Breast epithelium (tissue), 4 donors: ENCODE data around the gene CDC42SE2. TPM values are rescaled to one million over a fixed set of nuclear protein-coding genes. Genes with fewer than 3 reads are reported as not detected.

ENCODE experiments used
- DNase-seq, 2 donors: peaks; one replicate each; pipeline ENCODE4 v3.0.0-alpha.2; 2019; ENCODE audit warnings: low spot score in 2 of 2
- H3K27ac ChIP-seq, 2 donors: fragments of 200-600 bp; sonication (generic) in 1 of 2; one replicate each; pipeline ENCODE4 v1.5.1; 2016 to 2019; ENCODE audit warnings: mild to moderate bottlenecking in 1 of 2
- H3K27me3 ChIP-seq, 2 donors: fragments of 200-600 bp; sonication (generic) in 1 of 2; one replicate each; pipeline versions ENCODE4 v1.5.1 to v1.6.0; 2017 to 2019; ENCODE audit warnings: control low read depth in 1 of 2, mild to moderate bottlenecking in 1 of 2
- H3K36me3 ChIP-seq: fragments of 200-600 bp; one replicate; pipeline ENCODE4 v1.5.1; 2019
- H3K4me1 ChIP-seq, 2 donors: fragments of 200-600 bp; sonication (generic); one replicate each; pipeline ENCODE4 v1.5.1; 2016 to 2019; ENCODE audit warnings: control low read depth in 1 of 2
- H3K4me3 ChIP-seq, 3 donors: fragments of 200-600 bp; sonication (generic); 1 replicate in 2 of 3; 2 replicates in 1 of 3; pipeline ENCODE4 v1.5.1; 2016 to 2019; ENCODE audit warnings: mild to moderate bottlenecking in 3 of 3, moderate library complexity in 2 of 3
- H3K9me3 ChIP-seq, 2 donors: fragments of 200-600 bp; sonication (generic) in 1 of 2; one replicate each; pipeline ENCODE4 v1.5.1; 2016 to 2019; ENCODE audit warnings: control low read depth in 1 of 2
- CTCF ChIP-seq, 3 donors: fragments of 450-650 bp; IDR thresholded peaks; one replicate each; pipeline ENCODE4 v1.5.1; 2016 to 2017; ENCODE audit warnings: antibody characterized with exemption in 3 of 3, mild to moderate bottlenecking in 3 of 3, moderate library complexity in 3 of 3
- POLR2A ChIP-seq: fragments of 450-650 bp; IDR thresholded peaks from one replicate; pipeline ENCODE4 v1.6.1; 2016; ENCODE audit warnings: antibody characterized with exemption, mild to moderate bottlenecking, moderate library complexity
- POLR2AphosphoS5 ChIP-seq, 3 donors: sonication (generic); formaldehyde crosslinking; IDR thresholded peaks; one replicate each; pipeline ENCODE4 v1.6.1; 2017; ENCODE audit warnings: antibody characterized with exemption in 3 of 3
- intact Hi-C: fragments of 100-400 bp; cut with DNase I; formaldehyde crosslinking; loops from one replicate; pipeline ENCODE4 v1.15.1; 2023; ENCODE audit warnings: low total_unique reads
- total RNA-seq, 3 donors: library from RNA; depleted of rRNA; stranded (reverse); fragments of >200 nt; gene quantifications; one replicate each; pipeline ENCODE4 v1.1.0, GENCODE V29; 2016

Gene CDC42SE2
- total RNA-seq, 3 donors from 2014 or later = 39.4 to 82.8 (median 41.0) TPM

- H3K9me3 ChIP-seq = no peaks in the 10 kb centered on the region
These were observed 38.4 kb upstream of the CDC42SE2 start for GRCh38 chr5:131225282-131225974.

GRCh38 chr5:131226899-131227298, 37.0 kb upstream of the CDC42SE2 start:
- H3K4me1 ChIP-seq = no peaks in the 10 kb centered on the region
- H3K4me3 ChIP-seq = no peak overlapping the region
- no peaks in the 10 kb centered on the region for H3K9me3 ChIP-seq
- DNase-seq = no peak
- intact Hi-C loops = no loop called here
- TF ChIP-seq POLR2A (no peak), POLR2AphosphoS5 (IDR thresholded peaks at IDR 0.05) (no peak), CTCF (IDR thresholded peaks at IDR 0.05) (no peak)
- H3K36me3 ChIP-seq = no peaks in the 10 kb centered on the region
- H3K27me3 ChIP-seq = no peaks in the 10 kb centered on the region
- H3K27ac ChIP-seq = no peak overlapping the region

More at GRCh38 chr5:131225282-131225974, 38.4 kb upstream of the CDC42SE2 start:
- no peak overlapping the region for H3K4me3 ChIP-seq
- H3K27ac ChIP-seq = no peak overlapping the region
- no peak for TF ChIP-seq POLR2A
- TF ChIP-seq CTCF (IDR thresholded peaks at IDR 0.05) = no peak
- no peaks in the 10 kb centered on the region for H3K4me1 ChIP-seq
- no peak for DNase-seq
- H3K27me3 ChIP-seq = no peaks in the 10 kb centered on the region
- intact Hi-C loops = no loop called here
- no peaks in the 10 kb centered on the region for H3K36me3 ChIP-seq

- no peaks in the 10 kb centered on the region for H3K4me1 ChIP-seq
- intact Hi-C loops = no loop called here
- TF ChIP-seq CTCF (IDR thresholded peaks at IDR 0.05) = no peak
- no peak for TF ChIP-seq POLR2AphosphoS5 (IDR thresholded peaks at IDR 0.05)
- TF ChIP-seq POLR2A = no peak
- H3K36me3 ChIP-seq = no peaks in the 10 kb centered on the region
- no peak overlapping the region for H3K4me3 ChIP-seq
- H3K27me3 ChIP-seq = no peaks in the 10 kb centered on the region
- H3K9me3 ChIP-seq = no peaks in the 10 kb centered on the region
- DNase-seq = no peak
- H3K27ac ChIP-seq = no peak overlapping the region
These were observed 35.2 kb upstream of the CDC42SE2 start for GRCh38 chr5:131228646-131229045.

GRCh38 chr5:131229623-131230022, 34.2 kb upstream of the CDC42SE2 start:
- no peak overlapping the region for H3K27ac ChIP-seq
- TF ChIP-seq POLR2A = no peak
- TF ChIP-seq POLR2AphosphoS5 (IDR thresholded peaks at IDR 0.05) = no peak
- TF ChIP-seq CTCF (IDR thresholded peaks at IDR 0.05) = no peak
- H3K9me3 ChIP-seq = no peaks in the 10 kb centered on the region
- DNase-seq = no peak
- H3K36me3 ChIP-seq = no peaks in the 10 kb centered on the region
- H3K27me3 ChIP-seq = no peaks in the 10 kb centered on the region
- no peaks in the 10 kb centered on the region for H3K4me1 ChIP-seq
- intact Hi-C loops = no loop called here
- H3K4me3 ChIP-seq = no peak overlapping the region

GRCh38 chr5:131230406-131230805, 33.4 kb upstream of the CDC42SE2 start:
- intact Hi-C loops = no loop called here
- no peak overlapping the region for H3K27ac ChIP-seq
- no peaks in the 10 kb centered on the region for H3K36me3 ChIP-seq
- H3K4me3 ChIP-seq = no peak overlapping the region
- H3K9me3 ChIP-seq = no peaks in the 10 kb centered on the region
- no peaks in the 10 kb centered on the region for H3K4me1 ChIP-seq
- H3K27me3 ChIP-seq = no peaks in the 10 kb centered on the region
- no peak for TF ChIP-seq POLR2AphosphoS5 (IDR thresholded peaks at IDR 0.05)
- no peak for DNase-seq

- H3K36me3 ChIP-seq = no peaks in the 10 kb centered on the region
- TF ChIP-seq POLR2A = no peak
- no peak for TF ChIP-seq POLR2AphosphoS5 (IDR thresholded peaks at IDR 0.05)
- no peak overlapping the region for H3K4me3 ChIP-seq
- H3K4me1 ChIP-seq = no peaks in the 10 kb centered on the region
- no peaks in the 10 kb centered on the region for H3K27me3 ChIP-seq
- intact Hi-C loops = no loop called here
- no peaks in the 10 kb centered on the region for H3K9me3 ChIP-seq
- DNase-seq = no peak
- H3K27ac ChIP-seq = no peak overlapping the region
These were observed 24.2 kb upstream of the CDC42SE2 start for GRCh38 chr5:131239686-131240085.
